Right lobe of liver (tissue), 4 donors: ENCODE data around the gene MED20.

Experiments
- CTCF ChIP-seq, 4 donors: fragments of 200-600 bp in 3 of 4; fragments of 450-650 bp in 1 of 4; IDR thresholded peaks; one replicate each; pipeline versions ENCODE4 v1.5.1 to v1.8.0; 2016 to 2022; ENCODE audit warnings: antibody characterized with exemption in 4 of 4, mild to moderate bottlenecking in 2 of 4
- POLR2A ChIP-seq: fragments of 450-650 bp; IDR thresholded peaks from one replicate; pipeline ENCODE4 v1.6.1; 2017; ENCODE audit warnings: antibody characterized with exemption, mild to moderate bottlenecking
- donor health status: DM: no; HTN: no; CAD: no.
- donor health status: DM: no; HTN: no; CAD: no.
- donor health status: DM: no; HTN: yes; CAD: no.

GRCh38 chr6:41859356-41859755 is 61.6 kb downstream of the MED20 start:
- TF ChIP-seq POLR2A (no peak), CTCF (IDR thresholded peaks at IDR 0.05) (no peak)
